HCT116 (cell line): ENCODE results near the gene FGGY. TPM values are rescaled to one million over a fixed set of nuclear protein-coding genes. Genes with fewer than 3 reads are reported as not detected.
"Not testable (repeated sequence)": the region's sequence is repeated elsewhere in the genome, so short reads cannot be mapped to it uniquely, and the experiment has no call there.

ENCODE experiments used
- ATAC-seq: fragments of 200-7000 bp; cut with Tn5 transposase; 2 replicates; pipeline ENCODE4 v1.9.1; 2020; ENCODE audit warnings: mild to moderate bottlenecking, moderate library complexity
- BruUV-seq: library from RNA; stranded (reverse); fragments of 400-500 nt; replicated peaks from 2 replicates; lab custom pipeline; 2021; lab: Mats Ljungman, UMichigan
- CTCF ChIA-PET: fragments of 300-600 bp; sonication (Branson Sonifier 250); formaldehyde crosslinking; loops from one replicate; lab custom pipeline; 2021; ENCODE audit warnings: antibody characterized with exemption; lab: Charles Lee
- POLR2A ChIA-PET: fragments of 300-600, 350-600 bp; sonication (Branson Sonifier 250); formaldehyde crosslinking; loops from one replicate; lab custom pipeline; 2021; ENCODE audit warnings: antibody characterized with exemption; lab: Charles Lee
- RAD21 ChIA-PET, 2 experiments: fragments of 300-600 bp; sonication (Branson Sonifier 250); formaldehyde crosslinking; loops; one replicate each; lab custom pipeline; 2023; ENCODE audit warnings: low total read pairs in 2 of 2; ENCODE audit not compliant: uncharacterized antibody in 2 of 2, unreplicated experiment in 2 of 2, low non-redundant PET in 1 of 2; lab: Charles Lee
- DNase-seq: peaks from one replicate; pipeline ENCODE4 v3.0.0-alpha.2; 2010; ENCODE audit warnings: low read depth, low spot score
- H2AFZ ChIP-seq: fragments of 200-600 bp; shearing (Covaris generic), sonication (generic); 2 replicates; pipeline ENCODE4 v1.6.1; 2017; ENCODE audit warnings: low read depth, mixed run types, mixed read lengths, antibody characterized with exemption, low read length; ENCODE audit not compliant: poor library complexity, severe bottlenecking
- H3K27ac ChIP-seq: 2 replicates; pipeline ENCODE4 v1.5.1; 2012; ENCODE audit warnings: low read depth, low read length
- H3K27me3 ChIP-seq: fragments of 200-600 bp; sonication (generic); 2 replicates; pipeline ENCODE4 v1.6.1; 2016; ENCODE audit warnings: mixed run types, low read length, mixed read lengths; ENCODE audit not compliant: insufficient read depth
- H3K36me3 ChIP-seq, 2 experiments: fragments of 200-500 bp in 1 of 2; fragments of 200-600 bp in 1 of 2; sonication (Bioruptor generic) in 1 of 2; sonication (generic) in 1 of 2; 2 replicates each; pipeline versions ENCODE4 v1.5.1 to v1.6.1; 2014 to 2016; ENCODE audit warnings: low read length in 2 of 2, inconsistent platforms in 1 of 2, mixed read lengths in 1 of 2, mixed run types in 1 of 2; ENCODE audit not compliant: insufficient read depth in 2 of 2, control insufficient read depth in 1 of 2
- H3K4me1 ChIP-seq, 2 experiments: fragments of 200-600 bp in 1 of 2; sonication (generic) in 1 of 2; 2 replicates each; pipeline versions ENCODE4 v1.5.1 to v1.6.1; 2012 to 2017; ENCODE audit warnings: low read length in 2 of 2, inconsistent platforms in 1 of 2, mild to moderate bottlenecking in 1 of 2, mixed read lengths in 1 of 2, mixed run types in 1 of 2, moderate library complexity in 1 of 2; ENCODE audit not compliant: insufficient read depth in 2 of 2, control insufficient read depth in 1 of 2
- H3K4me2 ChIP-seq: fragments of 200-600 bp; sonication (generic); 2 replicates; pipeline ENCODE4 v1.6.1; 2017; ENCODE audit warnings: mixed run types, low read length, mixed read lengths
- H3K4me3 ChIP-seq, 2 experiments: fragments of 200-600 bp in 1 of 2; sonication (generic) in 1 of 2; replicated peaks in 1 of 2; 2 replicates each; pipeline ENCODE4 v1.5.1; 2011 to 2016; ENCODE audit warnings: low read length in 2 of 2, control low read depth in 1 of 2, low read depth in 1 of 2, mild to moderate bottlenecking in 1 of 2, mixed read lengths in 1 of 2, mixed run types in 1 of 2
- H3K79me2 ChIP-seq: fragments of 200-600 bp; sonication (generic); 2 replicates; pipeline ENCODE4 v1.6.1; 2017; ENCODE audit warnings: mild to moderate bottlenecking, mixed run types, low read length, moderate library complexity, mixed read lengths; ENCODE audit not compliant: insufficient read depth
- H3K9ac ChIP-seq: fragments of 200-600 bp; sonication (generic); 2 replicates; pipeline ENCODE4 v1.6.1; 2016; ENCODE audit warnings: low read length, mixed read lengths
- H3K9me2 ChIP-seq: fragments of 200-600 bp; sonication (generic), shearing (Covaris generic); 2 replicates; pipeline ENCODE4 v1.6.1; 2017; ENCODE audit warnings: mixed run types, mild to moderate bottlenecking, moderate library complexity; ENCODE audit not compliant: insufficient read depth
- H3K9me3 ChIP-seq, 2 experiments: fragments of 200-500 bp in 1 of 2; fragments of 200-600 bp in 1 of 2; sonication (Bioruptor generic) in 1 of 2; sonication (generic) in 1 of 2; 2 replicates each; pipeline ENCODE4 v1.6.1; 2014 to 2017; ENCODE audit warnings: low read length in 2 of 2, mixed read lengths in 2 of 2, inconsistent platforms in 1 of 2, low read depth in 1 of 2, mild to moderate bottlenecking in 1 of 2, mixed run types in 1 of 2, moderate library complexity in 1 of 2; ENCODE audit not compliant: control insufficient read depth in 1 of 2, insufficient read depth in 1 of 2
- H4K20me1 ChIP-seq: fragments of 200-600 bp; sonication (generic), shearing (Covaris generic); 2 replicates; pipeline ENCODE4 v1.6.1; 2017; ENCODE audit warnings: mixed run types, mild to moderate bottlenecking, moderate library complexity; ENCODE audit not compliant: insufficient read depth
- ATF3 ChIP-seq: IDR thresholded peaks from 2 replicates; pipeline ENCODE4 v1.6.1; 2012
- CBX3 ChIP-seq: IDR thresholded peaks from 2 replicates; pipeline ENCODE4 v1.6.1; 2012; ENCODE audit warnings: low read depth
- CEBPB ChIP-seq: IDR thresholded peaks from 2 replicates; pipeline ENCODE4 v1.6.1; 2012; ENCODE audit warnings: low read depth
- CTCF ChIP-seq, 3 experiments: fragments of 200-600 bp in 1 of 3; sonication (generic) in 1 of 3; IDR thresholded peaks in 2 of 3; conservative IDR thresholded peaks in 1 of 3; 2 replicates each; pipeline ENCODE4 v1.5.1; 2012 to 2017; ENCODE audit warnings: low read depth in 2 of 3, low read length in 2 of 3, antibody characterized with exemption in 1 of 3, borderline replicate concordance in 1 of 3, control low read depth in 1 of 3, mild to moderate bottlenecking in 1 of 3, mixed read lengths in 1 of 3, mixed run types in 1 of 3, moderate library complexity in 1 of 3; ENCODE audit not compliant: insufficient read depth in 1 of 3
- EGR1 ChIP-seq: IDR thresholded peaks from 2 replicates; pipeline ENCODE4 v1.6.1; 2012; ENCODE audit warnings: low read depth
- EZH2 ChIP-seq: fragments of 200-600 bp; sonication (generic); IDR thresholded peaks from 2 replicates; pipeline ENCODE4 v1.6.1; 2017; ENCODE audit warnings: antibody characterized with exemption, mixed run types
- POLR2A ChIP-seq: IDR thresholded peaks from 2 replicates; pipeline ENCODE4 v1.7.0; 2011; ENCODE audit warnings: borderline replicate concordance; ENCODE audit not compliant: insufficient read depth, insufficient read length; ENCODE audit errors: extremely low read depth
- POLR2AphosphoS5 ChIP-seq: IDR thresholded peaks from 2 replicates; pipeline ENCODE4 v1.6.1; 2011; ENCODE audit warnings: mild to moderate bottlenecking, low read depth, low read length, moderate library complexity
- SRF ChIP-seq: IDR thresholded peaks from 2 replicates; pipeline ENCODE4 v1.6.1; 2012; ENCODE audit warnings: low read depth
- TCF7L2 ChIP-seq: IDR thresholded peaks from 2 replicates; pipeline ENCODE4 v1.7.0; 2011; ENCODE audit warnings: borderline replicate concordance, inconsistent platforms; ENCODE audit not compliant: insufficient read depth, insufficient read length; ENCODE audit errors: extremely low read depth
- YY1 ChIP-seq: IDR thresholded peaks from 2 replicates; pipeline ENCODE4 v1.6.1; 2011; ENCODE audit warnings: low read length, low read depth, moderate library complexity, mild to moderate bottlenecking; ENCODE audit not compliant: insufficient replicate concordance; ENCODE audit errors: extremely low read depth
- ZFX ChIP-seq: fragments of 450-650 bp; IDR thresholded peaks from 2 replicates; pipeline ENCODE4 v1.6.1; 2017
- intact Hi-C: fragments of 100-400 bp; cut with micrococcal nuclease; formaldehyde crosslinking; loops from 2 replicates; pipeline ENCODE4 v1.10.0; 2022
- total RNA-seq: library from RNA; stranded (reverse); gene quantifications from one replicate; pipeline ENCODE4 v1.2.1, GENCODE V29; 2021; ENCODE audit not compliant: unreplicated experiment

Gene FGGY
- total RNA-seq, 1 experiment from 2014 or later: 10.6 TPM

GRCh38 chr1:59709333-59709732 lies 412.4 kb downstream of the FGGY start (continued):
- no peak for TF ChIP-seq CTCF (IDR thresholded peaks at IDR 0.05 in 2 of 3, conservative IDR thresholded peaks at IDR 0.05 in 1 of 3; ENCODE audit: borderline replicate concordance in 1 of 3, insufficient read depth in 1 of 3, low read depth in 2 of 3, low read length in 2 of 3)
- no peak for TF ChIP-seq ZFX
- no peak for TF ChIP-seq SRF
- no peak for TF ChIP-seq YY1
- TF ChIP-seq CEBPB: no peak

GRCh38 chr1:59710920-59711319 lies 414.0 kb downstream of the FGGY start:
- intact Hi-C loops, H3K27me3 ChIP-seq, H2AFZ ChIP-seq, H3K27ac ChIP-seq, BruUV-seq, H4K20me1 ChIP-seq, ATAC-seq, H3K4me2 ChIP-seq, H3K9me3 ChIP-seq, DNase-seq, POLR2A ChIA-PET, H3K9me2 ChIP-seq, H3K36me3 ChIP-seq, H3K9ac ChIP-seq, H3K4me3 ChIP-seq, H3K79me2 ChIP-seq, CTCF ChIA-PET, RAD21 ChIA-PET: not testable (repeated sequence)
- H3K4me1 ChIP-seq: peaks cover 10 to 14% of the 10 kb centered on the region in 2 experiments; a peak in 3 of 4 replicates

GRCh38 chr1:59714219-59714618 lies 417.3 kb downstream of the FGGY start:
- H3K9me2 ChIP-seq: no peaks in the 10 kb centered on the region
- TF ChIP-seq CTCF (IDR thresholded peaks at IDR 0.05 in 2 of 3, conservative IDR thresholded peaks at IDR 0.05 in 1 of 3; ENCODE audit: borderline replicate concordance in 1 of 3, insufficient read depth in 1 of 3, low read depth in 2 of 3, low read length in 2 of 3) (no peak), SRF (no peak), POLR2A (no peak), CBX3 (no peak), TCF7L2 (no peak), EZH2 (no peak), EGR1 (no peak), ATF3 (no peak), POLR2AphosphoS5 (no peak), CEBPB (no peak)

More at GRCh38 chr1:59714219-59714618, 417.3 kb downstream of the FGGY start:
- ChIA-PET RAD21 (no interaction called here), POLR2A (no interaction called here), CTCF (no interaction called here)
- no peak overlapping the region for H2AFZ ChIP-seq
- no peak overlapping the region for H3K27ac ChIP-seq
- no peaks in the 10 kb centered on the region for H4K20me1 ChIP-seq
- DNase-seq (no peak), ATAC-seq (no peak)
- H3K9me3 ChIP-seq: no peaks in the 10 kb centered on the region
- intact Hi-C loops: no loop called here
- no peak overlapping the region for H3K4me3 ChIP-seq
- no peaks in the 10 kb centered on the region for H3K36me3 ChIP-seq
- H3K9ac ChIP-seq: no peak overlapping the region
- no TSS peak for BruUV-seq
- H3K4me1 ChIP-seq: no peaks in the 10 kb centered on the region
- no peaks in the 10 kb centered on the region for H3K79me2 ChIP-seq
- no peaks in the 10 kb centered on the region for H3K27me3 ChIP-seq
- H3K4me2 ChIP-seq: no peak overlapping the region
